HG03558 (cell line): ENCODE measurements around the gene CMTM8.
"Not testable (repeated sequence)": the region's sequence is repeated elsewhere in the genome, so short reads cannot be mapped to it uniquely, and the experiment has no call there.

ENCODE experiments used
- ATAC-seq: cut with Tn5 transposase; IDR thresholded peaks from one replicate; pipeline ENCODE4 v1.9.1; 2021; ENCODE audit warnings: moderate number of reproducible peaks; ENCODE audit not compliant: unreplicated experiment; ENCODE audit errors: extremely low read depth

CMTM8 gene, protein sequence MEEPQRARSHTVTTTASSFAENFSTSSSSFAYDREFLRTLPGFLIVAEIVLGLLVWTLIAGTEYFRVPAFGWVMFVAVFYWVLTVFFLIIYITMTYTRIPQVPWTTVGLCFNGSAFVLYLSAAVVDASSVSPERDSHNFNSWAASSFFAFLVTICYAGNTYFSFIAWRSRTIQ

DNA sequence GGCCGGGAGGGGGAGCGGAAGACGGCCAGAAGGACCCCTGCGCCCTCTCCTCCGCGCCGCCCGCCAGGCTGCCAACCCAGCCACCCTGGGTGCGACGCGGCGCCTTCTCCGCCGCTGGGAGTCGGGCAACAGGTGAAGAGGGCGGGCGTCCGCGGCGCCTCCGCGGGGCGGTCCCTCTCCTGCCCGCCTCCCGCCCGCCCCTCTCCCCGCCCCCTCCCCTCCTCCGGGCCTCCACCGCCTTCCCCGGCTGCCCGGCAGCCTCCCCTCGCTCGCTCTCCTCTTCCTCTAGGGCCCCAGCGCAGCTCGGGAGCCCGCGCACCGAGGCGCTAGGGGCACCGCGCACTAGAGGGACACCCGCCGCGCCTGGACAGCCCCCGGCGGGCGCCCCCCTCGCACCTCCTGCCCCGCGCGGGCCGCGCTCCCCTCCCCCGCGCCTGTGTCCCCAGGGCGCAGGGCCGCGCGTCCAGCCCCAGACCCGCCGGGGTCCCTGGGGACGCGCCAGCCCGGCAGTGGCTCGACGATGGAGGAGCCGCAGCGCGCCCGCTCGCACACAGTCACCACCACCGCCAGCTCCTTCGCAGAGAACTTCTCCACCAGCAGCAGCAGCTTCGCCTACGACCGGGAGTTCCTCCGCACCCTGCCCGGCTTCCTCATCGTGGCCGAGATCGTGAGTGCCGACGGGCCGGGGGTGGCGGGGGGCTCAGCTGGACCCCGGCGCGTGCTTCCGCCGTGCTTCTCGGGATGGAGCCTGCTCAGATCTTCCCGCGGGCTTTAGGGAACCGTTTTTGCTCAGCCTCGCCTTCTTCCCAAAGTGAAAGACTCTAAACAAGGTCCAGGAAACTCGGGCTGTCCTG is at the start of gene CMTM8:
TSS of gene CMTM8 (plus strand) at position 228 of the 854 bp plus-strand sequence. CDS start at position 521, 293 bp downstream.
- no peak for ATAC-seq

DNA sequence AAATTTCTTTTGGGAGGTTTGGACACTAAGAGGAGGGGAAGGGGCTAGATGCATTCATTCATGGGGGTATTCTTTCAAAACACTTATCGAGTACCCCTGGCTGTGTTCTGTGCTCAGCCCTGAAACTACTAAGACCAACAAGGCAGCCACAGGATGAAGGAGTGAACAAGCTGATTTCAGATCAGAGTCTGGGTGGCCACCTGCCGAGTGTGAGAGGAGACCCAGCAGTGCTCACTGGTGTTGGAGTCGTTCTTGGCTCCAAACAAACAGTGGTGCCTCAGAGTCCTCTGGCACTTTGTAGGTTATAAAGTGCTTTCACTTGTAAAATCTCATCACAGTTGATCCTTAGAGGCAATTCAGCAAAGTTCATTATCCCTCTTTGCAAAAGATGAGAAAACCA is 48.8 kb upstream of the CMTM8 start:
- ATAC-seq = no peak

DNA sequence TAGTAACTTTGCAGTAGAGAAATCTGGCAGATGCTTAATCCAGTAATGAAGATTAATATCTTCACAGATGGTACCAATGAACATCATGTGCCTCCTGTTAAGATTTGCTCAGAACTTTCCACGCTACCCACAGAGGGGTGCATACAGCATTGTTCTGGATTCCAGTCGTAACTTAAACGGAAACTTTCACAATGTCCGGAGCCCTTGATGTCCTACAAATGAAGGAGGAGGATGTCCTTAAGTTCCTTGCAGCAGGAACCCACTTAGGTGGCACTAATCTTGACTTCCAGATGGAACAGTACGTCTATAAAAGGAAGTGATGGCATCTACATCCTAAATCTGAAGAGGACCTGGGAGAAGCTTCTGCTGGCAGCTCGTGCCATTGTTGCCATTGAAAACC is 47.9 kb upstream of the CMTM8 start:
- ATAC-seq = not testable (repeated sequence)

DNA sequence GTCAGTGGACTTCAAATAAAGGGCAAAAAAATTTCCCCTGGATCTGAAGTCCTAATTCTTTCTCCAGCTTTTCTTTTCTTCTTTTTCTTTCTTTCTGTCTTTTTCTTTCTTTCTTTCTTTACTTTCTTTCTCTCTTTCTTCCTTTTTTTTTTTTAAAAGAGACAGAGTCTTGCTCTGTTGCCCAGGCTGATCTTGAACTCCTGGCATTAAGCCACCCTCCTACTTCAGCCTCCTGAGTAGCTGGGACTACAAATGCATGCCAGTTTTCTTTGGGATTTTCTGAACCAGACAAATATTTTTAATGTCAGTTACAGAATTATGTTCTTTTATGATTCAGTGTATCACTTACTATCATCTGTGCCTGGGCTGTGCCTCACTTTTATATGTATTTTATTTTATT is 45.4 kb upstream of the CMTM8 start:
- ATAC-seq = no peak

DNA sequence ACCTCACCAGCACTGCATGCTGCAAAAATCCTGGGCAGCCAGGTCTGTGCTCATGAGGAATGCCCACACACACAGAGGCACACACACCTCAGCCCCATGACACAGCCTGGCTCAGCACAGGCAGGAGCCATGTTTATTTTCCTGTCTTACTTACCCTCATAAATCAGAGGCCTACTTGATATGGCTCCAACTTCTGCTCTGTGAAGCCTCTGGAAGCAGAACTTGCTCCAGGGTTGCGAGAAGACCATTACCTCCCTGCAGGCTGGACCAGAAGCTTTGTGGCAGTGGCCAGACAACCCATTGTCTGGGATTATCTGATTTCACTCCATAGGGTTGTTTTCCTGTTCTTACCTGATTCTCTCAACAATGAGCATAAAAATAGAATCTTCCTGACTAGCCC is 43.8 kb upstream of the CMTM8 start:
- ATAC-seq = no peak

DNA sequence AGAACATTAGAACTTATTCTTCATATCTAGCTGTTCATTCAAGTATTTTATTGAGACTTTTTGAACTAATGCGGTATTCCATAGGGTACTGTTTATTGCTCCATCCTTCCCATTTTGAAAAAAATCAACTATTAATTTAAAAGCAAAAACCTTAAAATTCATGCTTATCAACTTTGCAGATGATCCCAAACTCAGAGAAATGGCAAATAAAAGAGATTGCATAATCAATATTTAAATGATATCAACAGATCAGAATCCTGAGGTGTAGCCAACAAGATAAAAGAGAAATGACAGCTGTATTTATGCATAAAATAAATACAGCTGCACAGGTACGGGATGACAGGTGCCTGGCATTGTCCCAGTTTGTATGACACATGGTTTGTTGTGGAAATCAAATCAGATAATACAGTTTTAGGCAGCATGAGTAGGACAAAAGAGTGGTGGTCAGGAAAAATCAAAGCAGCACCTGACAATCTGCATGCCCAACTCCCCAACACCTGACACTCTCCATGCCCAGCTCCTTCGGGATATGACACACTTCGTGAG is 42.4 kb upstream of the CMTM8 start:
- ATAC-seq = no peak

DNA sequence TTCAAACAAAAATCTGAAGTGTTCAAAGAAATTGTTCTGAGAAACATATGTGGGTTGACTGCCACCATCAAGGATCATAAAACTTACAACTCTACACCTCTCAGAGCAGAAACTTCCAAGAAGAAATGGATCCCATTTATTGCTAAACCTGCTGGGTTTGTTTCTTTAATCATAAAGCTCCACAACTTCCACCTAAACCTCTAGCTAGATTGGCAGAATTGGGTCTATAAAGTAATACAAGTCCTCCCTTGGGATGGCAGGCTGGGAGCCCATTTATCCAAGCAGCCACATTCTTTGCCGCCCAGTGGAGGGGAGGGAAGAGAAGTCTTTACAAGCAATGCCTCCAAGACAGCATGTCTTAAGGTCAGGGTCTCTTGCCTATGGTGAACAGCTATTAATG is 40.5 kb upstream of the CMTM8 start:
- no peak for ATAC-seq

DNA sequence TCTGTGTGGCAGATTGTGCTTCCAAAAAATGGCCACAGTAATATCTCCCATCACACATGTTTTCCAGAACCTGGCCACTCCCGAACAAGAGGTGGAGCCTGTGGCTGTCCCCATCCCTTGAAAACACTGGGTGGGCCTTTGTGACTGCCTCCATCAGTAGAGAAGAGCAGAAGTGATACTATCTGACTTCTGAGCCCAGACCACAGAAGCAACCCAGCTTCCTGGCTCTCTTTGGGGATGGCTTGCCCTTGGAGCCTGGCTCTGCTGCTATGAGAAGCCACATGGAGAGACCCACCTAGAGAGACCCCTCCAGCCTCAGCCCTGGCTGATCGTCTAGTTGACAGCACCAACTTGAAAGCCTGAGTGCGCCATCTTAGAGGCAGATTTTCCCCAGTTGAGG is 39.8 kb upstream of the CMTM8 start:
- ATAC-seq = no peak

DNA sequence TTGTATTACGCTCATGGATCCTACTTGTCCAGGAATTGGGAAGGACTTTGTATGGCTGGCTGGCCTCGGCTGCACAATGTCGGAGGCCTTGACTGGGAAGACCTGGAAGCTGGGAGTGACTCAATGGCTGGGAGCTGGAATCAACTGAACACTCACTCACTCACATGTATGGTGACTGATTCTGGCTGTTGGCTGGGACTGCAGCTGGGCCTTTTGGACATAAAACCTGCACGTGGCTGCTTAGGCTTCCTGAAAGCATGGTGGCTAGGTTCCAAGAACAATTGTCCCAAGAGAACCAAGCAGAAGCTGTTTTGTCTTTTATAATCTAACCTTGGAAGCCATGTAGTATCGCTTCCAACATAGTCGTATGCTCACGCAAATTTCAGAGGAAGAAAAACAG is 38.0 kb upstream of the CMTM8 start:
- no peak for ATAC-seq

DNA sequence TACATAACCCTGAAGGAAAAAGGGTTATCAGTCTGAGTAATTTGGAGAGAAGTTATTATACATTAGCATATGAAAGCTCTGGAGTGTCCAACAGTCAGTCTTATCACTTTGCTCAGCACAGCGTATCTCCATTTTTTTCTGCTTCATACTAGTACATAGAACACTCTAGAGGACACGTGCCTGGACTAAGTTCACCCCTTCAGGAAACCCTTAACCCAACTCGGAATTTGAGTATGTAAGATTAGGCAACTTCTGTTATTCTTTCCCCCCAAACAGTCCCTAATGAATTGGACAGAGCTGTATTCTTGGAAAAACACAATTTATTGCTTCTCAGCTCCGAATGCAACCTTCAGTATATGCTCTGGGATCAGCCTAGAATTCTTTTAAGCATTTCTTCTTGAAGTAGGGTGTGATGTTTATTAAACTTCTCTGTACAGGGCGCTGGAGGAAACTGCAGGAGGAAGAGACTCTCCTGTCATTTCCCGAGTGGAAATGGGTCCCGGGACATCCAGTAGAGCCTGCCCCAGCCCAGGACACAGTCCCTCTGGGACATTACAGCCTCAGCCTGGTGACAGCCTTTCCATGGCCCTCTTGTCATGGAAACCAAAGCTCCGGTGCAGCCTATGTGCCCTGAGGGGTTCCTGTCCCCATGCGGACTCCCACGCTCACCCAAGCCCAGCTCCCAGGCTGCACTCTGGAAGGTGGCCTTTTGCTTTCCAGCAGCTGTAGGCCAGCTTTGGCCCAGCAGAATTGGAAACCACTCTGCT is 37.3 kb upstream of the CMTM8 start:
- no peak for ATAC-seq

DNA sequence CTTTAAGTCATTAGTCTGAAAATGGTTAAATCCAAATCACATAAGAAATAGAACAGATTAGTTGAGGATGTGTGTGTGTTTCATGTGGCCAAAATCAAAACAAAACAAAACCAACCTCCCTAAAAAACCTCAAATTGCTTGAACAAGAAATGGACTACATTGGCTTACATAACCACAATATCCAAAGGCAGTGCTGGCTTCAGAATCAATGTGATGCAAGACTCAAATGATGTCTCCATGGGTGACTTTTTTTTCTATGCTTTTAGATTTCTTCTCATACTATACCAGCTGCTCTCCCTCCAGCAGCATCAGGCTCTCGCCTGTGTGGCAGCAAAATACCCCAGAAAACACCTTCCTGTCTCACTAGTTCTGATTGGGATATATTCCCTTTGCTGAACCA is 36.0 kb upstream of the CMTM8 start:
- no peak for ATAC-seq

DNA sequence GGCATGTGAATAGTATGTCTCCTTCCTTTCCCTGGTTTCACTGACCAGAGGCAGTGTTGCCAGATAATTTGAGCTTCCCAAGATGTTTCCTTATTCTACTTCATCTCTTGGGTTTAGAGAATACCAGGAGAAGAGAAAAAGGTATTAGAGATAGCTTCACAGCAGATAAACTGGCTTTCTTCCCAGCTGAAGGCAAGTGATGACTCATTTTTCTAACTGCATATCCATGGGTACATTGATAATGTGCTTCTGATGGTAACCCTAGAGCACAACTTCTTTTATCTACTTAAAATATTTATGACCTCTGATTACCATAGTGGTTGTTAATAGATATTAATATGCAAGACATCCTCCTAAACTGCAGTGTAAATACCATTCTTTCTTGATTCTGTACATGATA is 34.6 kb upstream of the CMTM8 start:
- ATAC-seq = no peak

DNA sequence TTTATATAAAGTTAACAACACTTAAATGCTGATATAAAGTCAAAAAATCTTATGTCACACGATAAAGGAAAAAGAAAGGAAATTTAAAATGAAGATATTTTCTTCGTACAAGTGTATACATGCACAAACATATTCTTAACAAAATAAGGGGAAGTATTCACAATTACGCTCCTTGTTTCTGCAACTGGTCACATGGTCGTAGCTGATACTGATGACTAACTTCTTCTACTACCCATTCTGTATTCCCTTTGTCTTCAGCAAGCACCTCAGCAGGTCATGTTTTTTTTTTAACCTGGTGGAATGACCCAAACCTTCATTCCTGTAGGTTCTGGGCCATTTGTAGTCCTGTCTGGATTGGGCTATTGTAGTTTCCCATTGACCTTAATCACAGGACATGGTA is 30.0 kb upstream of the CMTM8 start:
- no peak for ATAC-seq

DNA sequence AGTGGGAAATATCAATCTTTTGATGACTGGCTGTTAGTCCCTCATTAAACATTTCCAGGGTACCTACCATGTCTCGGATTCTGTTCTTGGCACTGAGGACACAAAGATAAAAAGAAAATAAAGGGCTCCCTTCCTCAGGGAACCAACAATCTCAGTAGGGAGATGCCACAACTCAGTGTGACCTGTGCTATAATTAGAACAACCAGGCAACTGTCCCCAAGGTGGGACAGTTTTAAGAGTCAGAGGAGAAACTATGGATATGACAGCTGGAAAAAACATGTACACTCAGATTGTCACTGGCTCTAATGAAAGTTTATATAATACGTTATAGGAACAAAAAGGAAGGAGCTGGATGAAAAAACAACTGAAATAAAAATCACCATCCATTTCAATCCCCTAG is 23.3 kb upstream of the CMTM8 start:
- no peak for ATAC-seq

DNA sequence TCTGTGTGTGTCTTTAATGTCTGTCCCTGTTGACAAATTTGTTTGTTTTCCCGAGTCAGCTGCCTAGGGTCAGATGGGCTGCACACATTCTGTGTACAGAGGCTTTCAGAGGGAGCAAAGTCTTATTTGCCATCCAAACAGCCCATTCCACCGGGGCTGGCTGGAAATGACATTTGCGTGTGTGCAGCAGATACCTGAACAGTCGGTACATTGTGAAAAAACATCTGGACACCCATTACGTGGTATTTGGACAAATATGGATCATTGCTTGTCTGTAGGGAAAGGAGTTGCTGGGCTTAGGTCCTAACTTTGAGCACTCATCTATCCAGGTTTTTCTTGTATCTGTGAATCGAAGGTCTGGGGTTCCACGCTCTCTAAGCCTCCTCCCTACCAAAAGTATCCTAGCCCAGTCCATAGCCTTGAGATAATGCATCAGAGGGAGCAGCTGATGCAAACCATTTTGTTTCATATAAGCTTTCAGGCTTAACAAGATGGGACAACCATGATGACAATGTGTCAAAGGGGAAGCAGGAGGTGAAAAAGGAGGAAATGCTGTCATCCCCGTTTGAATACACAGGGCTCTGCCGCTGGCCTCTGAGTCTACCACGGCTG is 22.2 kb upstream of the CMTM8 start:
- ATAC-seq = no peak

DNA sequence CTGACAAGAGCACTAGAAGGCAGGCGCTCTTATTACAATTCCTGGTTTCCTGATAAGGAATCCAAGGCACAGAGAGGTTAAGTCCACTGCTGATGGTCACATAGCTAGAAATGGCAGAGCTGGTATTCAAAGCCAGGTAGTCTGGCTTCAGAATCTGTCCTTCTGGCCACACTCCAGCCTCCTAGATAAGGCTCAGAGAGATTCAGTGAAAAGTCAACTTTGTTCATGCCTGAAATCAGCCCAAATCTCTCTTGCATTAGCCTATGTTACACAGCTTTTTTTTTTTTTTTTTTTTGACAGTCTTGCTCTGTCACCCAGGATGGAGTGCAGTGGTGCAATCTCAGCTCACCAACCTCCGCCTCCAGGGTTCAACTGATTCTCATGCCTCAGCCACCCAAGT is 21.1 kb upstream of the CMTM8 start:
- no peak for ATAC-seq

DNA sequence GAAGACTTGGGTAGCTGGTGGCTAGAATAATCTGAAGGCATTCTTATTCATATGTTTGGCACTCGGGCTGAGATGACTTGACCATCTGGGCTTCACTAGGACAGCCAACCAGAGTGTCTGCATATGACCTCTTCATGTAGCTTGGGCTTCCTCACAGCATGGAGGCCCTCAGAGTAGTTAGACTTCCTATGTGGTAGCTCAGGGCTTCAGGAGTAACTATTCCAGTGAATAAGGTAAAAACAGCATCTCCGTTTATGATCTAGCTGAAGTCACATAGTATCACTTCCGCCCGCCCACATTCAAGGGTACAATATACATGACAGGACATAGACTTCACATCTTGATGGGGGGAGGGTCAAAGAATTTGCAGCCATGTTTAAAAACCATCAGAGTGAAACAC is 18.9 kb upstream of the CMTM8 start:
- ATAC-seq = no peak

DNA sequence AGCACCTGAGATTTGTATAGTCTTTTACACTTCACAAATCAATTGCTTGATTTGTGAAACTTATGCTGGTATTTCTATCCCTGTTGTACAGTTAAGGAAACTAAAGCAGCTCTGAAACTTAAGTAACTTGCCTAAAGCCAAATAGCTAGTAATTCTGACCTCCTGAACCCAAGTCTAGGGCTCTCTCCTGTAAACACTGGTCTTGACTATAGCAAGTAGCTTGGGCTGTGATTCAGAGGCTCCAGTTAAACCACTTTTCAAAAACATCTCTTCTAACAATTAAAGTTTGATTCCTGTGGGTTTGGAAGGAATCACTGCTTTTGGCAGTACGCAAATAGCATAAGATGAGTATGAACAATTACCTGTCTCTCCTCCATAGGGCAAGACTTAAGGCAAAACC is 18.5 kb upstream of the CMTM8 start:
- no peak for ATAC-seq

DNA sequence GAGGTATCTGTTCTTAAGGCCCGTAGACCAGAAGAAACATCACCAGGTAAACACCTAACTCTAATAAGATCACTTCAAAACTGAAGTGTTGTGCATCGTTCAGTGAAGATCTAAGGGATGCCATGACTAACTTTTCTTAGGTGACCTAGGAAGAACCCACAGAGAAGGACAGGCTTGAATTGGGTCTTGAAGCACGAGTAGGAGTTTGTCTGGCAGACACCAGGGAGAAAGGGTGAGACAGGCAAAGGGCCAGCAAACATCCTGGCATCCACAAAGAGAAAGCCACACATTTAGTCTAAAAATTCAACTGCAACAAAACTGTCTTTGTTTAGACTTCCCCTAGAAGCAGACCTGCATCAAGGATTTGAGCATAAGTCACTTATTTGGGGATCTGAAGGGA is 15.5 kb upstream of the CMTM8 start:
- no peak for ATAC-seq

DNA sequence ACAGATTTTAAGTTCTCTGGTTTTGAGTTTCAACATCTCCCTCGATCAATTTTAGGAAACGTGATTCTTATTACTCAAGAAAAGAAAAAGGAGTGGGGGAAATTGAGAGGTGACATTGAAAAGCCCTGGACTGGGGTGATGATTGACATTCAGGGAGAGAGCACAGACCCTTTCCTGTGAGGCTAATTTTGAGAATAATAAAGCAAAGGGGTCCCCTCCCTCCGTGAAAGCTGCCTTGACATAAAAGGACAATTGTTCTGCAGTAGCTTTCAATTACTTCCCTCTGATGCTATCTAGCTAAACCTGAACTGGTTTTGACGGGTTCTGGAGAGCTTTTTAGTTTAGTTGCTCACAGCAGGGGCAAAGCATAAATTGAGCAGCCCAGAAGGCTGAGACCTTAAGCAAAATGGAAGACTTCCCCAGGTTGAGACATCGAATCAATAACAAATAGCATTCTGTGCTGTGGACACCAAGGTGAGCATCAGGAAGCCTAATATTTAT is 14.4 kb upstream of the CMTM8 start:
- ATAC-seq = no peak
